Right lobe of liver (tissue), 4 donors: ENCODE results near the gene RPS27L.

Source experiments
- POLR2A ChIP-seq: fragments of 450-650 bp; IDR thresholded peaks from one replicate; pipeline ENCODE4 v1.6.1; 2017; ENCODE audit warnings: antibody characterized with exemption, mild to moderate bottlenecking
- TF ChIP-seq, protein P1 (sequence below), 4 donors: fragments of 200-600 bp in 3 of 4; fragments of 450-650 bp in 1 of 4; IDR thresholded peaks; one replicate each; pipeline versions ENCODE4 v1.5.1 to v1.8.0; 2016 to 2022; ENCODE audit warnings: antibody characterized with exemption in 4 of 4, mild to moderate bottlenecking in 2 of 4
- donor health status: DM: no; HTN: no; CAD: no.
- donor health status: DM: no; HTN: no; CAD: no.
- donor health status: DM: no; HTN: yes; CAD: no.

DNA sequence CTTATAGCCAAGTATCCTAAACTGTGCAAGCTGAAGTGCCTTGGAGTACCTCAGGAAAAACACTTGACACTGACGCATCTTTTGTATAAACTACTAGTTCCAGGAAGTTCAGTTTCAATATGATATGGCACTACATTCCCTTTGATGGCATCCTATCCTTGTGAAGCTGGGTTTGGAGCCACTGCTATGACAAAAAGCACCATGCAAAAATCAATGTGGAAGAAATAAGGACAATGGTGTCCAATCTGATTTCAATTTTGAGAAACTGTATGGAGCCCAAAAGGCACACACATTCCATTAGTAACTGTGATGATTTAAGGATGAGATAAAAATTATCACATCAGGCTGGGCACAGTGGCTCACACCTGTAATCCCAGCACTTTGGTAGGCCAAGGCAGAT is 5.6 kb downstream of the RPS27L start:
- TF ChIP-seq POLR2A = no peak
- TF ChIP-seq, protein P1, sequence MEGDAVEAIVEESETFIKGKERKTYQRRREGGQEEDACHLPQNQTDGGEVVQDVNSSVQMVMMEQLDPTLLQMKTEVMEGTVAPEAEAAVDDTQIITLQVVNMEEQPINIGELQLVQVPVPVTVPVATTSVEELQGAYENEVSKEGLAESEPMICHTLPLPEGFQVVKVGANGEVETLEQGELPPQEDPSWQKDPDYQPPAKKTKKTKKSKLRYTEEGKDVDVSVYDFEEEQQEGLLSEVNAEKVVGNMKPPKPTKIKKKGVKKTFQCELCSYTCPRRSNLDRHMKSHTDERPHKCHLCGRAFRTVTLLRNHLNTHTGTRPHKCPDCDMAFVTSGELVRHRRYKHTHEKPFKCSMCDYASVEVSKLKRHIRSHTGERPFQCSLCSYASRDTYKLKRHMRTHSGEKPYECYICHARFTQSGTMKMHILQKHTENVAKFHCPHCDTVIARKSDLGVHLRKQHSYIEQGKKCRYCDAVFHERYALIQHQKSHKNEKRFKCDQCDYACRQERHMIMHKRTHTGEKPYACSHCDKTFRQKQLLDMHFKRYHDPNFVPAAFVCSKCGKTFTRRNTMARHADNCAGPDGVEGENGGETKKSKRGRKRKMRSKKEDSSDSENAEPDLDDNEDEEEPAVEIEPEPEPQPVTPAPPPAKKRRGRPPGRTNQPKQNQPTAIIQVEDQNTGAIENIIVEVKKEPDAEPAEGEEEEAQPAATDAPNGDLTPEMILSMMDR (IDR thresholded peaks at IDR 0.05) = no peak
